B cell (primary cell): Measurements from ENCODE around the gene SETBP1.

Experiments
- EZH2 ChIP-seq: IDR thresholded peaks from 2 replicates; pipeline ENCODE4 v1.6.1; 2012; ENCODE audit warnings: borderline replicate concordance, low read depth, mild to moderate bottlenecking, moderate library complexity, low read length; ENCODE audit not compliant: insufficient read depth, poor library complexity, severe bottlenecking
- TF ChIP-seq, protein P1 (sequence below): fragments of 200-600 bp; IDR thresholded peaks from one replicate; pipeline ENCODE4 v1.8.0; 2022; ENCODE audit warnings: antibody characterized with exemption, mild to moderate bottlenecking

DNA sequence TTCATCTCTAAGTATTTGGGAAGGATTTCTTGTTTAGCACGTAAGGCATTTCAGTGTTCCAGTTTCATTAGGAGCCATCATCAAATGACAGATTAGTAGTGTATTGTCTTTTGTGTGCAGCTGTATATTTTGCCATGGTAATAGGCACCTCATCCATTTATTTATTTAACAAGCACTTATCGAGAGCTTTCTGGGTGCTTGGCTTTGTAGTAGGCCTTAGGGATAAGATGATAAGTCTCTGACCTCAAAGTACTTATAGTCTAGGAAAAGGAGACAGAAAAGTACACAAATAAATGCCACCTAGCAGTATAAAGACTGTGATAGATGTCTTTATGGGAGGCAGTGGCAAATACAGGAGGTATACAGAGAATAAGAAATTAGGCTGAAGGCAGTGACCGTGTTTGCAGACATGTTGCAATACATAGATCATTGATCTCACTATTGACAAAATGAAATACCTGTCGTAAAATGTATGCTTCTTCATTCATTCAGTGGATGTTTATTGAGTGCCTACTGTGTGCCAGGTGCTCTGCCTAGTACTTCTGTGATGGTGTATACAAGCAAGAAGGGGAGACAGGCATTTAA lies 265.9 kb downstream of the SETBP1 start:
- TF ChIP-seq, protein P1, sequence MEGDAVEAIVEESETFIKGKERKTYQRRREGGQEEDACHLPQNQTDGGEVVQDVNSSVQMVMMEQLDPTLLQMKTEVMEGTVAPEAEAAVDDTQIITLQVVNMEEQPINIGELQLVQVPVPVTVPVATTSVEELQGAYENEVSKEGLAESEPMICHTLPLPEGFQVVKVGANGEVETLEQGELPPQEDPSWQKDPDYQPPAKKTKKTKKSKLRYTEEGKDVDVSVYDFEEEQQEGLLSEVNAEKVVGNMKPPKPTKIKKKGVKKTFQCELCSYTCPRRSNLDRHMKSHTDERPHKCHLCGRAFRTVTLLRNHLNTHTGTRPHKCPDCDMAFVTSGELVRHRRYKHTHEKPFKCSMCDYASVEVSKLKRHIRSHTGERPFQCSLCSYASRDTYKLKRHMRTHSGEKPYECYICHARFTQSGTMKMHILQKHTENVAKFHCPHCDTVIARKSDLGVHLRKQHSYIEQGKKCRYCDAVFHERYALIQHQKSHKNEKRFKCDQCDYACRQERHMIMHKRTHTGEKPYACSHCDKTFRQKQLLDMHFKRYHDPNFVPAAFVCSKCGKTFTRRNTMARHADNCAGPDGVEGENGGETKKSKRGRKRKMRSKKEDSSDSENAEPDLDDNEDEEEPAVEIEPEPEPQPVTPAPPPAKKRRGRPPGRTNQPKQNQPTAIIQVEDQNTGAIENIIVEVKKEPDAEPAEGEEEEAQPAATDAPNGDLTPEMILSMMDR = no peak
- no peak for TF ChIP-seq EZH2
